Gastroesophageal sphincter (tissue), 4 donors: ENCODE results near the gene CHD6. TPM values are rescaled to one million over a fixed set of nuclear protein-coding genes. Genes with fewer than 3 reads are reported as not detected.

Experiments
- ATAC-seq: fragments of 150-250 bp; one replicate; pipeline ENCODE4 v1.9.1; 2016; ENCODE audit warnings: mild to moderate bottlenecking, moderate library complexity
- H3K27ac ChIP-seq, 4 donors: fragments of 200-600 bp; sonication (generic) in 3 of 4; 1 replicate in 3 of 4; 2 replicates in 1 of 4; pipeline ENCODE4 v1.5.1; 2016 to 2019
- H3K27me3 ChIP-seq: fragments of 200-600 bp; sonication (generic); one replicate; pipeline ENCODE4 v1.5.1; 2019
- H3K36me3 ChIP-seq, 2 donors: fragments of 200-600 bp; sonication (generic); one replicate each; pipeline ENCODE4 v1.5.1; 2019; ENCODE audit warnings: control low read depth in 1 of 2
- H3K4me1 ChIP-seq, 3 donors: fragments of 200-600 bp; sonication (generic); 1 replicate in 2 of 3; 2 replicates in 1 of 3; pipeline ENCODE4 v1.5.1; 2016 to 2019; ENCODE audit warnings: control low read depth in 2 of 3
- H3K4me3 ChIP-seq, 2 donors: fragments of 200-600 bp; sonication (generic); one replicate each; pipeline ENCODE4 v1.5.1; 2019; ENCODE audit warnings: mild to moderate bottlenecking in 1 of 2, moderate library complexity in 1 of 2
- H3K9me3 ChIP-seq, 3 donors: fragments of 200-600 bp; sonication (generic); one replicate each; pipeline ENCODE4 v1.5.1; 2017 to 2019; ENCODE audit warnings: control low read depth in 2 of 3
- EP300 ChIP-seq: sonication (generic); formaldehyde crosslinking; IDR thresholded peaks from one replicate; pipeline ENCODE4 v1.6.1; 2017; ENCODE audit warnings: antibody characterized with exemption, mild to moderate bottlenecking
- POLR2A ChIP-seq, 2 donors: fragments of 450-650 bp; IDR thresholded peaks; one replicate each; pipeline ENCODE4 v1.6.1; 2017; ENCODE audit warnings: antibody characterized with exemption in 2 of 2, mild to moderate bottlenecking in 2 of 2, moderate library complexity in 1 of 2
- POLR2AphosphoS5 ChIP-seq: sonication (generic); formaldehyde crosslinking; IDR thresholded peaks from one replicate; pipeline ENCODE4 v1.6.1; 2017; ENCODE audit warnings: antibody characterized with exemption
- WGBS, 2 donors: methylation state at CpG; one replicate each; pipeline ENCODE4 v1.1.5; 2018; ENCODE audit warnings: low coverage in 1 of 2; 5-methylcytosine and 5-hydroxymethylcytosine counted together
- total RNA-seq, 4 donors: library from RNA; depleted of rRNA; stranded (reverse); fragments of >200 nt; gene quantifications; one replicate each; pipeline ENCODE4 v1.1.0, GENCODE V29; 2016
- TF ChIP-seq, protein P1 (sequence below), 4 experiments: fragments of 200-600 bp in 2 of 4; fragments of 450-650 bp in 2 of 4; sonication (generic) in 1 of 4; IDR thresholded peaks; one replicate each; pipeline ENCODE4 v1.5.1; 2017 to 2019; ENCODE audit warnings: antibody characterized with exemption in 4 of 4, mild to moderate bottlenecking in 2 of 4, moderate library complexity in 2 of 4

The CHD6 gene
- total RNA-seq, 4 donors from 2014 or later, result 37.4 to 58.3 (median 40.4) TPM

- no peaks in the 10 kb centered on the region for H3K27me3 ChIP-seq
- no peak for ATAC-seq
- no peaks in the 10 kb centered on the region for H3K9me3 ChIP-seq
- H3K4me1 ChIP-seq, result peaks cover 0 to 4% (median 0%) of the 10 kb centered on the region in 3 donors
- H3K27ac ChIP-seq, result no peak overlapping the region
- H3K4me3 ChIP-seq, result no peak overlapping the region
- WGBS, 2 donors, result 83 to 90% methylated on average over 3 of the region's 3 CpGs
- H3K36me3 ChIP-seq, result peaks cover 0 to 27% of the 10 kb centered on the region in 2 donors
- TF ChIP-seq POLR2AphosphoS5 (no peak), EP300 (no peak), POLR2A (IDR thresholded peaks at IDR 0.05) (no peak)
- TF ChIP-seq, protein P1, sequence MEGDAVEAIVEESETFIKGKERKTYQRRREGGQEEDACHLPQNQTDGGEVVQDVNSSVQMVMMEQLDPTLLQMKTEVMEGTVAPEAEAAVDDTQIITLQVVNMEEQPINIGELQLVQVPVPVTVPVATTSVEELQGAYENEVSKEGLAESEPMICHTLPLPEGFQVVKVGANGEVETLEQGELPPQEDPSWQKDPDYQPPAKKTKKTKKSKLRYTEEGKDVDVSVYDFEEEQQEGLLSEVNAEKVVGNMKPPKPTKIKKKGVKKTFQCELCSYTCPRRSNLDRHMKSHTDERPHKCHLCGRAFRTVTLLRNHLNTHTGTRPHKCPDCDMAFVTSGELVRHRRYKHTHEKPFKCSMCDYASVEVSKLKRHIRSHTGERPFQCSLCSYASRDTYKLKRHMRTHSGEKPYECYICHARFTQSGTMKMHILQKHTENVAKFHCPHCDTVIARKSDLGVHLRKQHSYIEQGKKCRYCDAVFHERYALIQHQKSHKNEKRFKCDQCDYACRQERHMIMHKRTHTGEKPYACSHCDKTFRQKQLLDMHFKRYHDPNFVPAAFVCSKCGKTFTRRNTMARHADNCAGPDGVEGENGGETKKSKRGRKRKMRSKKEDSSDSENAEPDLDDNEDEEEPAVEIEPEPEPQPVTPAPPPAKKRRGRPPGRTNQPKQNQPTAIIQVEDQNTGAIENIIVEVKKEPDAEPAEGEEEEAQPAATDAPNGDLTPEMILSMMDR (IDR thresholded peaks at IDR 0.05), result no peak
Observed at GRCh38 chr20:41531518-41532275, 86.5 kb downstream of the CHD6 start.

- H3K9me3 ChIP-seq, result no peaks in the 10 kb centered on the region
- TF ChIP-seq POLR2AphosphoS5 (no peak), EP300 (no peak), POLR2A (IDR thresholded peaks at IDR 0.05) (no peak)
- TF ChIP-seq, protein P1 (IDR thresholded peaks at IDR 0.05), result no peak
- WGBS, 2 donors, result 73 to 100% methylated on average over 1 of the region's 1 CpG
- H3K27ac ChIP-seq, result no peak overlapping the region
- H3K4me1 ChIP-seq, result peaks cover 0 to 12% (median 0%) of the 10 kb centered on the region in 3 donors
- no peak for ATAC-seq
- H3K27me3 ChIP-seq, result no peaks in the 10 kb centered on the region
- H3K4me3 ChIP-seq, result no peak overlapping the region
- peaks cover 0 to 27% of the 10 kb centered on the region in 2 donors for H3K36me3 ChIP-seq
Observed at GRCh38 chr20:41530923-41531322, 87.3 kb downstream of the CHD6 start.

DNA sequence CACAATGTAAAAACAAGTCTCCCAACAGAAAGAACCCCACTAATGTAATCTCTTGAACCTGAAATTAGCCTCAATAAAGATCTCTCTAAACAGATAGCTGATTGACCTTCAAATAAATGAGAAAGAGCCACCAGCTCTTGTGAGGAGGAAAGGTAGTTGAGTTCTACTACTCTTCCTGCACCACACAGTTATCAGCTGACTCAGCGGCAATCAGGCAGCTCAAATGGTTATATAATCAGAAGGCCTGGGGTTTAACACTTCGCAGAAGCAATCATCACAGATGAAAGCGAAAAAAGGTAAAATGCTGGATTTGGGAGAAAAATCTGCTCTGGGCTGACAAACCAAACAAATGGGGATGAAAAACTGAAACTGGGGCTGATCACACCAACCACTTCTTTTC, 91.8 kb downstream of the CHD6 start:
- Histone ChIP-seq H3K27ac (no peak overlapping the region), H3K4me3 (no peak overlapping the region), H3K4me1 (peaks cover 0 to 26% (median 0%) of the 10 kb centered on the region in 3 donors), H3K36me3 (peaks cover 0 to 7% of the 10 kb centered on the region in 2 donors), H3K27me3 (no peaks in the 10 kb centered on the region), H3K9me3 (no peaks in the 10 kb centered on the region)
- no peak for ATAC-seq
- TF ChIP-seq EP300 (no peak), POLR2A (IDR thresholded peaks at IDR 0.05) (no peak)
- WGBS, 2 donors, result 63 to 79% methylated on average over 3 of the region's 3 CpGs

GRCh38 chr20:41524980-41525613, 93.1 kb downstream of the CHD6 start:
- no peak overlapping the region for H3K4me3 ChIP-seq
- ATAC-seq, result no peak
- H3K36me3 ChIP-seq, result peaks cover 0 to 2% of the 10 kb centered on the region in 2 donors
- no peaks in the 10 kb centered on the region for H3K27me3 ChIP-seq
- no peaks in the 10 kb centered on the region for H3K9me3 ChIP-seq
- H3K4me1 ChIP-seq, result peaks cover 0 to 26% (median 0%) of the 10 kb centered on the region in 3 donors
- TF ChIP-seq POLR2A (IDR thresholded peaks at IDR 0.05) (no peak), EP300 (no peak)
- TF ChIP-seq, protein P1 (IDR thresholded peaks at IDR 0.05), result no peak
- peak overlapping the region in 1 of 4 donors; percentile 1 for H3K27ac ChIP-seq
- WGBS, 2 donors, result 43 to 48% methylated on average over 4 to 6 of the region's 6 CpGs

DNA sequence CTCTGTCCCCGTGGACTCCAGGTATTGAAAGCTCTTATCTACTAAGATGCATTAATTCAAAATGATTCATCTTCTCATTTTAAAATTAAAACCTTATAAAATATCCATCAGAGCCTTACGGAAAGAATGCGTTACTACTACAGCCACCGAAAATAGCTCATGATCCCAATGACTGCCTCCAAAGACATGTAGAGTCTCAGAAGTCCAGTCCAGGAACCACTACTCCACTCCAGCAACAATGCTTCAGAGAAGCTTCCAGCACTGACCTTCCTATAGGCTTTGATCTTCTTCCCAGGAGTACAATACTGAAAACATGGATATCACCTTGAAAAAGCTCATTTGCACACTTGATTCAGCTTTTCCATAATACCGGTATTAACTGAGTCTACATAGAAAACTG, 94.3 kb downstream of the CHD6 start:
- TF ChIP-seq, protein P1 (IDR thresholded peaks at IDR 0.05), result no peak
- TF ChIP-seq POLR2AphosphoS5 (no peak), POLR2A (IDR thresholded peaks at IDR 0.05) (no peak), EP300 (no peak)
- ATAC-seq, result no peak
- WGBS, 2 donors, result 80 to 100% methylated on average over 2 to 5 of the region's 5 CpGs

More for the DNA sequence above, 94.3 kb downstream of the CHD6 start:
- H3K27me3 ChIP-seq, result no peaks in the 10 kb centered on the region
- no peak overlapping the region for H3K27ac ChIP-seq
- no peaks in the 10 kb centered on the region for H3K36me3 ChIP-seq
- peaks cover 0 to 26% (median 0%) of the 10 kb centered on the region in 3 donors for H3K4me1 ChIP-seq
- no peak overlapping the region for H3K4me3 ChIP-seq
- H3K9me3 ChIP-seq, result no peaks in the 10 kb centered on the region
